Activated B cell treated with CpG ODN at 0.5 μM for 24 hours (primary cell): ENCODE results near the gene ERBB4. TPM values are rescaled to one million over a fixed set of nuclear protein-coding genes. Genes with fewer than 3 reads are reported as not detected.

Experiments used
- ATAC-seq: fragments of 200-7000 bp; cut with Tn5 transposase; one replicate; pipeline ENCODE4 v1.10.0; 2021; ENCODE audit warnings: low read depth, mild to moderate bottlenecking, moderate library complexity
- CTCF ChIA-PET: fragments of 350-600 bp; sonication (Branson Sonifier 250); formaldehyde crosslinking; loops from one replicate; lab custom pipeline; 2021; ENCODE audit warnings: antibody characterized with exemption; lab: Charles Lee
- POLR2A ChIA-PET: fragments of 350-600 bp; sonication (Branson Sonifier 250); formaldehyde crosslinking; loops from one replicate; lab custom pipeline; 2021; ENCODE audit warnings: antibody characterized with exemption; lab: Charles Lee
- DNase-seq: peaks from one replicate; pipeline ENCODE4 v3.0.0; 2022
- H3K27ac Mint-ChIP-seq: one replicate; pipeline ENCODE4 v1.8.0; 2020; ENCODE audit warnings: mixed read lengths
- H3K27me3 Mint-ChIP-seq: one replicate; pipeline ENCODE4 v1.8.0; 2021; ENCODE audit warnings: mixed read lengths
- H3K36me3 Mint-ChIP-seq: one replicate; pipeline ENCODE4 v1.8.0; 2021; ENCODE audit warnings: low read depth, mixed read lengths
- H3K4me1 Mint-ChIP-seq: one replicate; pipeline ENCODE4 v1.8.0; 2021; ENCODE audit warnings: mixed read lengths
- H3K4me3 Mint-ChIP-seq: one replicate; pipeline ENCODE4 v1.8.0; 2020; ENCODE audit warnings: mild to moderate bottlenecking, mixed read lengths
- H3K9me3 Mint-ChIP-seq: one replicate; pipeline ENCODE4 v1.8.0; 2020; ENCODE audit warnings: mixed read lengths
- intact Hi-C: fragments of 100-400 bp; cut with micrococcal nuclease; formaldehyde crosslinking; loops from one replicate; pipeline ENCODE4 v1.15.1; 2024
- total RNA-seq: library from RNA; stranded (reverse); gene quantifications from 2 replicates; pipeline ENCODE4 v1.2.3, GENCODE V29; 2022
- TF ChIP-seq, protein P1 (sequence below): fragments of 200-600 bp; IDR thresholded peaks from one replicate; pipeline ENCODE4 v1.8.0; 2022; ENCODE audit warnings: antibody characterized with exemption, mild to moderate bottlenecking

Gene ERBB4
- total RNA-seq, 1 donor from 2014 or later = not detected

- Mint-ChIP-seq H3K4me3 (no peak overlapping the region), H3K36me3 (no peaks in the 10 kb centered on the region), H3K4me1 (no peaks in the 10 kb centered on the region), H3K27ac (no peak overlapping the region), H3K27me3 (no peaks in the 10 kb centered on the region), H3K9me3 (no peaks in the 10 kb centered on the region)
- DNase-seq (no peak), ATAC-seq (no peak)
- ChIA-PET CTCF (no interaction called here), POLR2A (no interaction called here)
- intact Hi-C loops = no loop called here
- TF ChIP-seq, protein P1, sequence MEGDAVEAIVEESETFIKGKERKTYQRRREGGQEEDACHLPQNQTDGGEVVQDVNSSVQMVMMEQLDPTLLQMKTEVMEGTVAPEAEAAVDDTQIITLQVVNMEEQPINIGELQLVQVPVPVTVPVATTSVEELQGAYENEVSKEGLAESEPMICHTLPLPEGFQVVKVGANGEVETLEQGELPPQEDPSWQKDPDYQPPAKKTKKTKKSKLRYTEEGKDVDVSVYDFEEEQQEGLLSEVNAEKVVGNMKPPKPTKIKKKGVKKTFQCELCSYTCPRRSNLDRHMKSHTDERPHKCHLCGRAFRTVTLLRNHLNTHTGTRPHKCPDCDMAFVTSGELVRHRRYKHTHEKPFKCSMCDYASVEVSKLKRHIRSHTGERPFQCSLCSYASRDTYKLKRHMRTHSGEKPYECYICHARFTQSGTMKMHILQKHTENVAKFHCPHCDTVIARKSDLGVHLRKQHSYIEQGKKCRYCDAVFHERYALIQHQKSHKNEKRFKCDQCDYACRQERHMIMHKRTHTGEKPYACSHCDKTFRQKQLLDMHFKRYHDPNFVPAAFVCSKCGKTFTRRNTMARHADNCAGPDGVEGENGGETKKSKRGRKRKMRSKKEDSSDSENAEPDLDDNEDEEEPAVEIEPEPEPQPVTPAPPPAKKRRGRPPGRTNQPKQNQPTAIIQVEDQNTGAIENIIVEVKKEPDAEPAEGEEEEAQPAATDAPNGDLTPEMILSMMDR = no peak
Measured at GRCh38 chr2:212145121-212145520, 393.5 kb downstream of the ERBB4 start.

GRCh38 chr2:212142631-212143030, 396.0 kb downstream of the ERBB4 start:
- Mint-ChIP-seq H3K36me3 (no peaks in the 10 kb centered on the region), H3K27ac (no peak overlapping the region), H3K4me3 (no peak overlapping the region), H3K4me1 (no peaks in the 10 kb centered on the region), H3K9me3 (no peaks in the 10 kb centered on the region), H3K27me3 (no peaks in the 10 kb centered on the region)
- no peak for DNase-seq
- ChIA-PET CTCF (no interaction called here), POLR2A (no interaction called here)
- TF ChIP-seq, protein P1 = no peak
- no peak for ATAC-seq
- intact Hi-C loops = no loop called here

GRCh38 chr2:212141499-212141898, 397.1 kb downstream of the ERBB4 start:
- intact Hi-C loops = no loop called here
- H3K9me3 Mint-ChIP-seq = no peaks in the 10 kb centered on the region
- no peaks in the 10 kb centered on the region for H3K4me1 Mint-ChIP-seq
- H3K27me3 Mint-ChIP-seq = no peaks in the 10 kb centered on the region
- no peak for DNase-seq
- TF ChIP-seq, protein P1 = no peak
- POLR2A ChIA-PET = no interaction called here
- H3K36me3 Mint-ChIP-seq = no peaks in the 10 kb centered on the region
- no peak overlapping the region for H3K27ac Mint-ChIP-seq
- H3K4me3 Mint-ChIP-seq = no peak overlapping the region
- CTCF ChIA-PET = no interaction called here
- ATAC-seq = no peak

- Mint-ChIP-seq H3K27me3 (no peaks in the 10 kb centered on the region), H3K36me3 (no peaks in the 10 kb centered on the region)
- intact Hi-C loops = no loop called here
Measured at GRCh38 chr2:212136216-212136795, 402.3 kb downstream of the ERBB4 start.

DNA sequence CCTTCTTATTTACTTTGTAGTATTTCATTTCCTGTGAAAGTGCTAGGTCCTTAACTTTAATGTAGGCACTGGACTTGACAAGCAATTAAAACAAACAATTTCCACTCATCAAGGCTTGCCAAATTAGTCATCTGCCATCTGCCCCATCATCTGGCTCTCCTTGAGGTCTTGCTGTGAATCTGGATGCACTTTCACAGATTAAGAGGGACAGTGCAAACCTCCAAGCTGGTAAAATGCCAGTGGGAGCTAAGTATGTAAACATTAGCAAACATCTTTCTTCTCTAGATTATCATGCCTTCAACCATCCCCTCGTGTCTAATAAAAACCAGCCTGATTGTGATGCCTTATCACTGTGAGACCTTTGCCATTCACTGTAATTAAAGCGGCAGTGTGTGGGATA, 402.9 kb downstream of the ERBB4 start:
- H3K9me3 Mint-ChIP-seq = no peaks in the 10 kb centered on the region
- no peaks in the 10 kb centered on the region for H3K27me3 Mint-ChIP-seq
- H3K27ac Mint-ChIP-seq = no peak overlapping the region
- no peak overlapping the region for H3K4me3 Mint-ChIP-seq
- no peaks in the 10 kb centered on the region for H3K36me3 Mint-ChIP-seq
- intact Hi-C loops = no loop called here
- ChIA-PET CTCF (no interaction called here), POLR2A (no interaction called here)
- ATAC-seq = no peak
- TF ChIP-seq, protein P1 = no peak
- DNase-seq = no peak
- H3K4me1 Mint-ChIP-seq = no peaks in the 10 kb centered on the region

More at GRCh38 chr2:212136216-212136795, 402.3 kb downstream of the ERBB4 start:
- H3K27ac Mint-ChIP-seq = no peak overlapping the region
- ChIA-PET POLR2A (no interaction called here), CTCF (no interaction called here)
- no peak overlapping the region for H3K4me3 Mint-ChIP-seq
- no peaks in the 10 kb centered on the region for H3K4me1 Mint-ChIP-seq
- ATAC-seq (no peak), DNase-seq (no peak)
- no peaks in the 10 kb centered on the region for H3K9me3 Mint-ChIP-seq
- TF ChIP-seq, protein P1 = no peak
